Stimulated activated CD4-positive, alpha-beta T cell treated with anti-CD3 and anti-CD28 coated beads, Interleukin-1b, Interleukin-23, amount 100 ng/mL, for 1 hour (primary cell): ENCODE results near the gene SPRED3.
"Not testable (repeated sequence)": the region's sequence is repeated elsewhere in the genome, so short reads cannot be mapped to it uniquely, and the experiment has no call there.

Experiments
- DNase-seq, 2 donors: peaks; one replicate each; pipeline ENCODE4 v3.0.0-alpha.2; 2020; ENCODE audit warnings: low read depth in 2 of 2

SPRED3 gene

DNA sequence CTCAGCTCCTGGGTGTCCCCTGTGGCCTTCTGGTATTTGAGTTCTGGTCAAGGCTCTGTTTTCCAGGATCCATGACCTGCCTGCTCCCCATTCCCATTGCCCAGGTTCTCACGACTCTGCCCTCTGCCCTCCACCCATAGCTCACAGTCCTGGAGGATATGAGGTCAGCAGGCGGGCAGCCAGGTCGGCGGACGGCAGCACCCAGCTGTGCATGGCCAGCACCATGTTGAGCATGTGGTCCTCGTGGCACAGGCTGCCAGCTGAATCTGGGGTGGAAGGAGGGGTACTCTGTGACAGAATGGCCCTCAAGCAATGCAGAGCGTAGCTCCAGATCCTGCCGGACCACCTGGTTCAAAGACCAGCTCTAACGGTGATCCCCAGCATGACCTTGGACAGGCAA is 32.4 kb downstream of the SPRED3 start:
- no peak for DNase-seq

- DNase-seq: no peak
Measured at GRCh38 chr19:38421856-38422255, 33.4 kb downstream of the SPRED3 start.

DNA sequence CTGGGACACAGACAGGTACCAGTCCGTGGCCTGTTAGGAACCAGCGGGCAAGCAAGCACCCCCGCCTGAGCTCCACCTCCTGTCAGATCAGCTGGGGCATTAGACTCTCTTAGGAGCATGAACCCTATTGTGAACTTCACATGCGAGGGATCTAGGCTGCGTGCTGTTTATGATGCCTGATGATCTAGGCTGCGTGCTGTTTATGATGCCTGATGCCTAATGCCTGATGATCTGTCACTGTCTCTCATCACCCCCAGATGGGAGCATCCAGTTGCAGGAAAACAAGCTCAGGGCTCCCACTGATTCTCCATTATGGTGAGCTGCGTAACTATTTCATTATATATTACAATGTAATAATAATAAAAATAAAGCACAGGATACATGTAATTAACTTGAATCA is 33.9 kb downstream of the SPRED3 start:
- DNase-seq: no peak

- no peak for DNase-seq
Measured at GRCh38 chr19:38424272-38424671, 35.8 kb downstream of the SPRED3 start.

GRCh38 chr19:38425222-38425809 is 36.8 kb downstream of the SPRED3 start:
- no peak for DNase-seq

DNA sequence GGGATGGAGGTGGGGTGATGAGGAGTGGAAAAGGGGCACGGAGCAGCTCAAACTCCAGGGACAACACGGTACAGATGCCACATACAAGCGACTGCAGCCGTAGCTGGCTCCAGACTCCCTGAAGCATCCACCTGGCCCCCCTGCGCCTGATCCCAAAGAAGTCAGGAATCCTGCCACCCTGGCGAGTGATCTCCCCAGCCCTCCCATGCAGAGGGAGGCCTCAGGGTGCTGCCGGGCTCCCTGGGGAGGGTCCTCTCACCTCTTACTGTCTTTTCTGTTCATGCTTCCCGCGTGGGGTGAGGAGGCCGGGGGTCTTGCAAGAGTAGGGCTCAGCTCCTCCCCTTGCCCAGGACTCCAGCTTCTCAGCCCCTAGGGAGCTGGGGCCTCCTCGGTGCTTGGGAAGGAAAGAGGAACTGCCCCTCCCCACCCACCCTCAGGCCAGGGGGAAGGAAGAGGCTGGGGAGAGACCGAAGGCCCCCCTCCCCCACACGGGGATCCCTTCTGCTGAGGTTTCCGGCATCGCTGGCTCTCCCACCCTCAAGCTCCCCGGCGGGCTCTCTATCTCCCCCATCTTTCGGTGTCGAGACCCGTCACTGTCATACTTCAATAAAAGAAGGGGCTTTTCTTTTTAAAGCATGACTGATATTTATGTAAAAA is 37.4 kb downstream of the SPRED3 start, which contains the start of gene RASGRP4:
Gene RASGRP4, minus strand, starts transcription at position 410 of the 657 bp plus-strand sequence. Its CDS starts 128 bp downstream, at position 282.
- DNase-seq: no peak

DNA sequence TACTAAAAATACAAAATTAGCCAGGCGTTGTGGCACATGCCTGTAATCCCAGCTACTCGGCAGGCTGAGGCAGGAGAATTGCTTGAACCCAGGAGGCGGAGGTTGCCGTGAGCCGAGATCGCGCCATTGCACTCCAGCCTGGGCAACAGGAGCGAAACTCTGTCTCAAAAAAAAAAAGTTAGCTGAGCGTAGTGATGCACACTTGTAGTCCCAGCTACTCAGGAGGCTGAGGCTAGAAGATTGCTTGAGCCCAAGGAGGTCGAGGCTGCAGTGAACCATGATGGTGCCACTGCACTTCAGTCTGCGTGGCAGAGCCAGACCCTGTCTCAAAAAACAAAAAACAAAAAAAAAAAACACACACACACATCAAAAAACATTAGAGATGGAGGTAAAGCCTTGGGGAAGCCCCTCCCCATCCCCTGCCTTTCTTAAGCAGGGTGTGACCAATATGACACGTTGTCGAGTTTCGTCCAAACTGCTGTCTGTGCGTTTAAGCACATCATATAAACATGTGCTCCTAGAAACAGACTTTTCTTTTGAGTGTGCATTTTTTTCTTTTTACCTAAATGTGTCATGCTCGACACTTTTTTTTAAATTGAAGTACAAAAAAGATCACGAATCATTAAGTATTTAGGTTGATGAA is 38.7 kb downstream of the SPRED3 start:
- DNase-seq: not testable (repeated sequence)

- DNase-seq: no peak
Measured at GRCh38 chr19:38429055-38429810, 40.7 kb downstream of the SPRED3 start.

GRCh38 chr19:38429811-38430156 is 41.3 kb downstream of the SPRED3 start:
- no peak for DNase-seq

DNA sequence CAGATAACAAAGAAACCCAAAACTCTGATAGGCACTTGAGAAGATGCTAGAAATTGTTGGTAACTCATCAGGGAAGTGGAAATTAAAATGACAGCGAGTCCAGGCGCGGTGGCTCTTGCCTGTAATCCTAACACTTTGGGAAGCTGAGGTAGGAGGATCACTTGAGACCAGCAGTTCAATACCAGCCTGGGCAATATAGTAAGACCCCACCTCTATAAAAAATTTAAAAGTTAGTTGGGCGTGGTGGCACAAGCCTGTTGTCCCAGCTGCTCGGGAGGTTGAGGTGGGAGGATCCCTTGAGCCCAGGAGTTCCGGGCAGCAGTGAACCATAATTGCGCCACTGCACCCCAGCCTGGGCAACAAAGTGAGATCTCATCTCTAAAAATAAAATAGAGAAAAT is 42.4 kb downstream of the SPRED3 start:
- no peak for DNase-seq

- DNase-seq: peak in 1 of 2 donors; percentile 35
Measured at GRCh38 chr19:38433268-38433733, 44.8 kb downstream of the SPRED3 start, which contains the start of gene RYR1. RYR1 (plus strand) TSS chr19:38433691; CDS start chr19:38433830, 139 bp downstream.

- DNase-seq: no peak
Measured at GRCh38 chr19:38434549-38435051, 46.1 kb downstream of the SPRED3 start.

DNA sequence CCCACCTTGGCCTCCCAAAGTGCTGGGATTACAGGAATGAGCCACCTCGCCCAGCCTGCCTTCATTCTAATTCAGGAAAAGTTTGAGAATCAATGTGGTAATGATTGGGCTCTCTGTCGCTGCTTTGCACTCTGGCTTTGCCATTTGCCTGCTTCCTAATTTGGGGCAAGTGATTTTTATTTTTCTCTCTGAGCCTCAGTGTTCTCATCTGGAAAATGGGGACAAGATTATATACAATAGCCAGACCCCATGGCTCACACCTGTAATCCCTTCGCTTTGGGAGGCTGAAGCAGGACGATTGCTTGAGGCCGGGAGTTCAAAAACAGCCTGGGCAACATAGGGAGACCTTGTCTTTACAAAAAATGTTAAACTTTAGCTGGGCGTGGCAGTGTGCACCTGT is 48.8 kb downstream of the SPRED3 start:
- DNase-seq: no peak

DNA sequence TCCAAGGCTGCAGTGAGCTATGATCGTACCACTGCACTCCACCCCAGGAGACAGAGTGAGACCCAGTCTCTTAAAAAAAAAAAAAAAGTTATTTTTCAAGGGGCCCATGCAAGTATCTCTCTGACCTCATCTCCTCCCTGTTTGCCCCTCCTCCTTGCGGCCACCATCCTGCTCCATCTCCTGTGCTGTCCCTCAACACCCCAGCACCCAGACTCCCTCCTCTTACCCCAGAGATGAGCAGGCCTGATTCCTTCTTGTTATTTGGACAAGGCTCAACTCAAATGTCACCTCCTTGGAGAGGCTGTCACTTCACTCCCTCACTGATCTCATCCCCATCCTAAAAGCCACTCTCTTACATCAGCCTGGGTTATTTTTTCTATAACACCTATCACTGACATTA is 49.4 kb downstream of the SPRED3 start:
- no peak for DNase-seq

DNA sequence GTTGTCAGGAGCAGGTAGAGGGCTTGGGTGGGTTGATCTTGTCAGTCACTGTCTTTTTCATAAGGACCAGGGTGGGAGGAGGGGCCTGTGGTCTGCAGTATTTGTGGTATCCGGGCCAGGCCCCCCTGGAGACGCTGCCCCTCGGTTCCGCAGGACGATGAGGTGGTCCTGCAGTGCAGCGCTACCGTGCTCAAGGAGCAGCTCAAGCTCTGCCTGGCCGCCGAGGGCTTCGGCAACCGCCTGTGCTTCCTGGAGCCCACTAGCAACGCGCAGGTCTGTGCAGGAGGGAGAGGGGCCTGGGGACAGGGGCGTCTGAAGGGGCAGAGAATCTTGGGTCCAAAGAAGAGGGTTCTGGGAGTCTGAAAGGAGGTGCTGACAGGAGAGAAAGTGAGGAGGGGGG is 52.1 kb downstream of the SPRED3 start:
- no peak for DNase-seq

DNA sequence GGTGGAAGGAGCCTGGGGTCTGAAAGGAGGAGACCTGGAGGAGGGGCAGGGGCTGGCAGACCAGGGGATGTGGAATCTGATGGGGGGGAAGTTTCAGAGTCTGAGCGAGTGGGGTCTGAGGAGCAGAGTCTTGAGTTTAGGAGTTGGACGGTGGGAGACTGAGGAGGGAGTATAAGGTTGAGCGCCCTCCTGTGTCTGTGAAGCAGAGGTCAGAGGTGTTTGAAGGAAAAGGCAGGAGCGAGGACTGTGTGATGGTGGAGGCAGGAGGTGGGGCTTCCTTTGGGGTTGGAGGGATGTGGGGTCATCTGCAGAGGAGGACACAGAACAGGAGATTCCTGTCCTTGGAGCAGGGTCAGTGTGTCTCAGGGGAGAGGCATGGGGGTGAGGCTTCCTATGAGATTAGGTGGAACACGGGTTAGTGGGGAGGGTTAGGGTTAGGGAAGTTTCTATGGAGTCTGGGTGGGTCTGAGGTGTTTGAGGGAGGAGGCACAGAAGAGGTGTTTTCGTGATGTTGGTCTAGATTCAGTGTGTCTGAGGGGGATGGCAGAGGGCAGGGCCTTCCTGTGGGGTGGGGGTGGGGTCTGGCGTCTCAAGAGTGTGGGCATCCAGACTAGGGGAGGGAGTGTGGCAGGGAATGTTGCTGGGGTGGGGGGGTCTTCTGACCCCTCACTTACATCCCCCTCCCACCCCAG is 53.3 kb downstream of the SPRED3 start:
- no peak for DNase-seq

- no peak for DNase-seq
Measured at GRCh38 chr19:38442736-38443135, 54.2 kb downstream of the SPRED3 start.

- no peak for DNase-seq
Measured at GRCh38 chr19:38443458-38443999, 55.0 kb downstream of the SPRED3 start.

DNA sequence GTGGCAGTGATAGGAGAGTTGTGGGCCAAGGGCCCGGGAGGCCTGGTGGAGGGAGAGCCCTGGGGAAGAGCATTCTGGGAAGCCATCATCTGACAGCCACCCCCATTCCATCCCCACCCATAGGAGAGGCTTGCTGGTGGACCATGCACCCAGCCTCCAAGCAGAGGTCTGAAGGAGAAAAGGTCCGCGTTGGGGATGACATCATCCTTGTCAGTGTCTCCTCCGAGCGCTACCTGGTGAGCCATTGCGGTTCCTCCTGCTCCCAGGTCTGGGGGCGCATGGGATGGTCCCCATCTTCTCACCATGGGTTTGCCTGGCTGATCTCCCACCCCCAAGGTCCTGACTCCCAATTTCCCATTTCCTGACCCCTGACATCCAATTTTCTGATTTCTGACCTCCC is 55.5 kb downstream of the SPRED3 start:
- no peak for DNase-seq

DNA sequence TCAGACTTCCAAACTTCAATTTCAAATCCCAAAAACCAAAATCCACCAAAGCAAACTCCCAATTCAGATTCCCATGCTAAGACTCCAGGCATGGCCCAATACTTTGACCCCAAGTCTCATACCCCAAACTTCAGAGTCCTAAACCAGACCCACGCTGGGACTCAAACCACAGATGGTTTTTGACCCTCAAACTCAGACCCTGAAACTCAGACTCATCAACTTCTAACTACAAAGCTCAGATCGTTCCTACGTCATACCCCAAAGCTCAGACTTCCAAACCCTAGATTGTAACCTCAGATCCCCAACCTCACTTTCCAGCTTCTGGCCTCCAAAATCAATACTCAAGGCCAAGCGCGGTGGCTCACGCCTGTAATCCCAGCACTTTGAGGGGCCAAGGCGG is 56.9 kb downstream of the SPRED3 start:
- DNase-seq: no peak

DNA sequence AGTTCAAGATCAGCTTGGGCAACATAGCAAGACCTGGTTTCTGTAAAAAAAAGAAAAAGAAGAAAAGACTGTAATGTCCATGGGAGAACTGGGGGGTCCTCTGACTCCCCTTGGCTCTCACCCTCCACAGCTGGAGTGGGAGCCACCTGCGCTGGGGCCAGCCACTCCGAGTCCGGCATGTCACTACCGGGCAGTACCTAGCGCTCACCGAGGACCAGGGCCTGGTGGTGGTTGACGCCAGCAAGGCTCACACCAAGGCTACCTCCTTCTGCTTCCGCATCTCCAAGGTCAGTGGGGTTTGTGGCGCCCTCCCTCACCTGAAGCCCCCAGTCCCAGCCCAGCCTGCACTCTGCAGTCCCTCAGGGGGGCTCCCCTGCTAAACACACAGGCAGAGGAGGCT is 59.7 kb downstream of the SPRED3 start:
- no peak for DNase-seq
